Adrenal gland (tissue), 12 donors: Measurements from ENCODE around the gene COL21A1. TPM values are rescaled to one million over a fixed set of nuclear protein-coding genes. Genes with fewer than 3 reads are reported as not detected.

ENCODE experiments used
- DNase-seq, 7 donors: peaks; one replicate each; pipeline ENCODE4 v3.0.0-alpha.2; 2019 to 2020
- H3K27ac ChIP-seq, 5 donors: fragments of 200-600 bp; sonication (generic) in 4 of 5; 1 replicate in 3 of 5; 2 replicates in 2 of 5; pipeline versions ENCODE4 v1.5.1 to v1.8.0; 2016 to 2020; ENCODE audit warnings: mild to moderate bottlenecking in 1 of 5
- H3K27me3 ChIP-seq: fragments of 200-600 bp; 2 replicates; pipeline ENCODE4 v1.8.0; 2021
- H3K36me3 ChIP-seq, 2 donors: fragments of 200-600 bp; replicated peaks in 1 of 2; 1 replicate in 1 of 2; 2 replicates in 1 of 2; pipeline versions ENCODE4 v1.5.1 to v1.8.0; 2018 to 2022
- H3K4me1 ChIP-seq, 2 donors: fragments of 200-600 bp; replicated peaks in 1 of 2; 1 replicate in 1 of 2; 2 replicates in 1 of 2; pipeline versions ENCODE4 v1.5.1 to v1.8.0; 2018 to 2021
- H3K4me3 ChIP-seq, 4 donors: fragments of 200-600 bp; sonication (generic) in 3 of 4; one replicate each; pipeline ENCODE4 v1.5.1; 2016 to 2018
- H3K9me3 ChIP-seq, 3 donors: fragments of 200-600 bp; sonication (generic) in 1 of 3; replicated peaks in 1 of 3; 1 replicate in 2 of 3; 2 replicates in 1 of 3; pipeline versions ENCODE4 v1.5.1 to v1.8.0; 2016 to 2021
- POLR2A ChIP-seq, 2 donors: fragments of 450-650 bp; IDR thresholded peaks; one replicate each; pipeline ENCODE4 v1.6.1; 2017; ENCODE audit warnings: antibody characterized with exemption in 2 of 2, mild to moderate bottlenecking in 2 of 2, moderate library complexity in 1 of 2
- whole genome bisulfite sequencing, 4 donors: extraction: QIAGEN DNeasy Blood & Tissue Kit in 2 of 4; methylation state at CpG; one replicate each; pipeline versions ENCODE4 v1.1.5 to v1.1.7; 2013 to 2017; 5-methylcytosine and 5-hydroxymethylcytosine counted together
- intact Hi-C, 2 donors: fragments of 100-400 bp; cut with DNase I; formaldehyde crosslinking; loops; one replicate each; pipeline versions ENCODE4 v1.14.1 to v1.15.0; 2022 to 2023
- polyA plus RNA-seq, 3 donors: library from polyadenylated mRNA; stranded (reverse); fragments of 200-250 nt in 2 of 3; fragments of 350-450 nt in 1 of 3; fragmentation: Illumina TruSeq in 1 of 3; extraction: RNeasy Lipid Tissue Mini Kit (QIAGEN cat#74804) in 1 of 3; gene quantifications; one replicate each; pipeline ENCODE4 v1.2.3, GENCODE V29; 2013 to 2014
- total RNA-seq, 9 donors: library from RNA; depleted of rRNA in 4 of 9; stranded (reverse); fragments of >200 nt in 4 of 9; fragments of 120-200 nt in 1 of 9; fragmentation: NEBNext Ultra II Directional in 1 of 9; extraction: Animal tissue kit (Norgen Biotek cat#: 25700) in 1 of 9; gene quantifications; one replicate each; pipeline versions ENCODE4 v1.1.0 to v1.2.4, GENCODE V29; 2013 to 2023
- TF ChIP-seq, protein P1 (sequence below), 6 experiments: fragments of 450-650 bp in 4 of 6; fragments of 200-600 bp in 2 of 6; sonication (generic) in 1 of 6; IDR thresholded peaks; 1 replicate in 5 of 6; 2 replicates in 1 of 6; pipeline versions ENCODE4 v1.5.1 to v1.8.0; 2016 to 2021; ENCODE audit warnings: antibody characterized with exemption in 6 of 6, mild to moderate bottlenecking in 2 of 6, moderate library complexity in 1 of 6
- donor health status: healthy with polysubstance abuse.
- donor health status: Bipolar disorder and iron deficiency.
- donor health status: DM: yes; HTN: yes; CAD: no.
- donor health status: DM: no; HTN: no; CAD: no.
- donor health status: DM: no; HTN: no; CAD: no.
- donor health status: DM: yes; HTN: yes; CAD: no.

COL21A1 gene
- total and polyA plus RNA-seq, 12 donors, result 0.12 to 19.4 (median 1.2) TPM

- Histone ChIP-seq H3K27me3 (no peaks in the 10 kb centered on the region), H3K4me3 (no peak overlapping the region), H3K4me1 (no peaks in the 10 kb centered on the region), H3K9me3 (no peaks in the 10 kb centered on the region), H3K27ac (no peak overlapping the region), H3K36me3 (no peaks in the 10 kb centered on the region)
- no peak for TF ChIP-seq POLR2A (IDR thresholded peaks at IDR 0.05)
- TF ChIP-seq, protein P1, sequence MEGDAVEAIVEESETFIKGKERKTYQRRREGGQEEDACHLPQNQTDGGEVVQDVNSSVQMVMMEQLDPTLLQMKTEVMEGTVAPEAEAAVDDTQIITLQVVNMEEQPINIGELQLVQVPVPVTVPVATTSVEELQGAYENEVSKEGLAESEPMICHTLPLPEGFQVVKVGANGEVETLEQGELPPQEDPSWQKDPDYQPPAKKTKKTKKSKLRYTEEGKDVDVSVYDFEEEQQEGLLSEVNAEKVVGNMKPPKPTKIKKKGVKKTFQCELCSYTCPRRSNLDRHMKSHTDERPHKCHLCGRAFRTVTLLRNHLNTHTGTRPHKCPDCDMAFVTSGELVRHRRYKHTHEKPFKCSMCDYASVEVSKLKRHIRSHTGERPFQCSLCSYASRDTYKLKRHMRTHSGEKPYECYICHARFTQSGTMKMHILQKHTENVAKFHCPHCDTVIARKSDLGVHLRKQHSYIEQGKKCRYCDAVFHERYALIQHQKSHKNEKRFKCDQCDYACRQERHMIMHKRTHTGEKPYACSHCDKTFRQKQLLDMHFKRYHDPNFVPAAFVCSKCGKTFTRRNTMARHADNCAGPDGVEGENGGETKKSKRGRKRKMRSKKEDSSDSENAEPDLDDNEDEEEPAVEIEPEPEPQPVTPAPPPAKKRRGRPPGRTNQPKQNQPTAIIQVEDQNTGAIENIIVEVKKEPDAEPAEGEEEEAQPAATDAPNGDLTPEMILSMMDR (IDR thresholded peaks at IDR 0.05), result no peak
- no peak for DNase-seq
- 31 to 44% (median 32%) methylated on average over 2 of the region's 2 CpGs for WGBS, 4 donors
- intact Hi-C loops, result no loop called here
Observed at GRCh38 chr6:56227071-56227879, 20.1 kb downstream of the COL21A1 start.

DNA sequence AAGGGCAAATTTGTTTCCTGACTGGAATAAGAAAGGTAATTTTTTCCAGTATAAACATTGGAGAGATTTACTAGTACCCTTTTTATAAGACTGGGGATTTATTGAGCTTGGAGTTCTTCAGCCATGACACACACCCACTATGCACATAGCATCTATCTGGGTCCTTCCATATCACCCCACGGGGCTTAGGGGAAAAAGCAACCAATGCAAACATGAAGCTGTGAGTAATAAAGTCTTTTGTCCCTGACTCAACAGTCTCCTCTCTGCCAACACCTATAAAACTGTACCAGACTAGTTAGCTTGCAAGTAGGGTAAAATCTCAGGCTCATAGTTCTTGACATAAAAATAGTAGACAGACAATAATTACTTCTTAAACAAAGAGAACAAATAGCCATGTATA is 23.4 kb downstream of the COL21A1 start:
- Histone ChIP-seq H3K4me3 (no peak overlapping the region), H3K27ac (no peak overlapping the region), H3K9me3 (no peaks in the 10 kb centered on the region), H3K36me3 (no peaks in the 10 kb centered on the region), H3K4me1 (no peaks in the 10 kb centered on the region), H3K27me3 (no peaks in the 10 kb centered on the region)
- WGBS, 4 donors, result 50 to 79% (median 68%) methylated on average over 1 of the region's 1 CpG
- no peak for DNase-seq
- TF ChIP-seq, protein P1 (IDR thresholded peaks at IDR 0.05), result no peak
- TF ChIP-seq POLR2A (IDR thresholded peaks at IDR 0.05), result no peak
- intact Hi-C loops, result no loop called here

DNA sequence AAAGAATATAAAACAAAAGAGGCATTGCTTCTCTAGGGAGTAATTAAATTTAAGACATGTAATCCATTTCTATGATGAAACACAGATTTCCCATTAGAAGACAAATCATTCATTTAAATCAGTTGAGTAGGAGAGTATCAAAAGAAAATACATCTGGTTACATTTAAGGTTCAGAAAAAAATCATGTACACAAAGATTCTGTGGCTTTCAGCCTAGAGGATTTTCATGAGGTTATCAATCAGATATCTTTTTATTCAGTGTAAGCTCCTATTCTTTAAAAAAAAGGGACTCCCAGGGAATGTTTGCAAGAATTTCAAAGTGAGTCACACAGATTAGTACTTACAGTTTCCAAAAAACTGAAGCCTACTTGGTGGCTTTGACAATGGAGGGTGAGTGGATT is 24.9 kb downstream of the COL21A1 start:
- Histone ChIP-seq H3K27me3 (no peaks in the 10 kb centered on the region), H3K27ac (no peak overlapping the region), H3K4me1 (no peaks in the 10 kb centered on the region), H3K9me3 (no peaks in the 10 kb centered on the region), H3K4me3 (no peak overlapping the region), H3K36me3 (no peaks in the 10 kb centered on the region)
- no peak for TF ChIP-seq POLR2A (IDR thresholded peaks at IDR 0.05)
- TF ChIP-seq, protein P1 (IDR thresholded peaks at IDR 0.05), result no peak
- DNase-seq, result no peak
- intact Hi-C loops, result no loop called here

- intact Hi-C loops, result no loop called here
- Histone ChIP-seq H3K27ac (no peak overlapping the region), H3K36me3 (no peaks in the 10 kb centered on the region), H3K4me1 (no peaks in the 10 kb centered on the region), H3K27me3 (no peaks in the 10 kb centered on the region), H3K9me3 (no peaks in the 10 kb centered on the region), H3K4me3 (no peak overlapping the region)
- TF ChIP-seq, protein P1 (IDR thresholded peaks at IDR 0.05), result no peak
- no peak for TF ChIP-seq POLR2A (IDR thresholded peaks at IDR 0.05)
- no peak for DNase-seq
Observed at GRCh38 chr6:56220078-56220477, 27.3 kb downstream of the COL21A1 start.
